HG03097 (cell line): ENCODE data around the gene PIAS2.
"Not testable (repeated sequence)": the region's sequence is repeated elsewhere in the genome, so short reads cannot be mapped to it uniquely, and the experiment has no call there.

Experiments used
- ATAC-seq: cut with Tn5 transposase; IDR thresholded peaks from one replicate; pipeline ENCODE4 v1.9.1; 2021; ENCODE audit not compliant: unreplicated experiment, low FRiP score

PIAS2 gene

DNA sequence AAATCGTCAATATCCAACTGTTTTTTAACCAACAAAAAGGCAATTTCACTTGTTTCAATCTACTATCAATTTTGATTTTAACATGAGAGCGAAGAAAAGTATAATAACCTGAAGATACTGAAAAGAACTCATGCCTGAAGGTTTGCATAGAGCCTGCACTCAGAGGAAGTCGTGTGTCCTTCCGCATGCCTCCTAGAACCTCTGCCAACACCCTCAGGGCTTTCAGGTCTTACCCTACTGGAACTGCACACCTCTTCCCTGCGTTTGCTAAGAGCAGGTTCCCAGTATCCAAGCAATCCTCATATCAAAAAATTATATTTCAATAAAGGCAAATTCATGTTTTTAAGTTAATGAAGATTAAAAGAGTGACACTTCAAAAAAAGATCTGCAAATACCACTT lies 74.7 kb downstream of the PIAS2 start:
- no peak for ATAC-seq

DNA sequence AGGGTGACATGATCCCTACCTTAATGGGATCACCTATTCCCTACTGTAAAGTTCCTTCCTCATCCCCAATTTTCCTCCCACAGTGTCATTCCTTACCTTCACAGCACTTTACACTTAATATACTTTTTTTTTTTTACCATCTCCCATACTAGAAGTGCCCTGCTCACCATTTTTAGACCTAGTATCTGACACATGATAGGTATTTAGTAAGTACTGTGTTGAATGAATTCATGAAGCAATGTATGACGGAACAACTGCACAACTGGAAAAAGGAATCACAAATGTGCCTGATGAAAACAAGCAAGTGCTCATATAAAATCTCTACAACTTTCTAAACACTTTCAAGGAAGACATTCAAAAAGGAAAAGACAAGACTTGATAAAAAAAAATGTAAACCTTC lies 83.4 kb downstream of the PIAS2 start:
- no peak for ATAC-seq

DNA sequence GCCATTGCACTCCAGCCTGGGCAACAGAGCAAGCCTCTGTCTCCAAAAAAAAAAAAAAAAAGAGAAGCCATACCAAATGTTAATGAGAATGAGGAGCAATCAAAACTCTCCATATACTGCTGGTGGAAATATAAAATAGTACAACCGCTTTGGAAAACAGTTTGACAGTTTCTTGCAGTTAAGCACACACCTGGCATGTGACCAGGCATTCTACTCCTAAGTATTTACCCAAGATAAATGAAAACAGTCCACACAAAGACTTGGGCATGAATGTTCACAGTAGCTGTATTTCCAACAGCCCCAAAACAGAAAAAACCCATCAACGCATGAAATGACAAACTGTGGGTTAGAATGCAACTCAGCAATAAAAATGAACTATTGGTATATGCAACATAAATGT lies 84.5 kb downstream of the PIAS2 start:
- no peak for ATAC-seq

DNA sequence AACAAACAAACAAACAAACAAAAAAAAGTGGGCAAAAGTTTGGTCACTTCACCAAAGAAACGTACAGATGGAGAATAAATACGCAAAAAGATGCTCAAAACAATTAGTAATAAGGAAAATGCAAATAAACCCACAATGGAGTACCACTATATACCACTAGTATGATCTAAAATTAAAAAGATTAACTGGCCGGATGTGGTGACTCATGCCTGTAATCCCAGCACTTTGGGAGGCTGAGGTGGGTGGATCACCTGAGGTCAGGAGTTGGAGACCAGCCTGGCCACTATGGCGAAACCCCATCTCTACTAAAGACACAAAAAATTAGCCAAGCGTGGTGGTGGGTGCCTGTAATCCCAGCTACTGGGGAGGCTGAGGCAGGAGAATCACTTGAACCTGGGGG lies 84.9 kb downstream of the PIAS2 start:
- ATAC-seq = not testable (repeated sequence)

DNA sequence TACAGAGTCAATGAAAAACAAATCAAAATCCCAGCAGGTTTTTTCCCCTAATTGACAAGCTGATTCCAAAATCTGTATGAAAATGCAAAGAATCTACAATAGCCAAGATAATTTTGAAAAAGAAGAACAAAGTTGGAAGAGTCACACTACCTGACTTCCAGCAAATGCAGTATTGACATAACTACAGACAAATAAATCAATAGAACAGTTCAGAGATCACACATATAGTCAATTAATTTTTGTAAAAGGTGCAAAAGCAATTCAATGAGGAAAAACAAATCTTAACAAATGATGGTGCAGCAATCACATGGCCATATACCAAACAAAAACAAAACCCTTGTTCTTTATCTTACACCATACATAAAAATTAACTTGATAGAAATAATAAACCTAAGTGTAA lies 85.9 kb downstream of the PIAS2 start:
- ATAC-seq = no peak

DNA sequence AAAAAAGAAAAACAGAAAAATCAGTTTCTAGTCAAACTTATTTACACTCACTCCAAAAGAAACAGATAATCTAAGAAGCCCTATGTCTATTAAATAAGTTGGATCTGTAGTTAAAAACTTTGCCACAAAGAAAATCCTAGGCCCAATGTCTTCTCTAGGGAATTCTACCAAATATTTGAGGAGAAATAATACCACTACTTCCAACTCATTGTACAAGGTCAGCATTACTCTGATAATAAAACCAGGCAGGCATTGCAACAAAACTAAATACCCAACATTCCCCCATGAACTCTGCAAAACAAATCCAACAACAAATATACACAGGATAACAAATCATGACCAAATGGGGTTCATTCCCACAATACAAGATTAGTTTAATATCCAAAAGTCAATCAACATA lies 86.7 kb downstream of the PIAS2 start:
- no peak for ATAC-seq

DNA sequence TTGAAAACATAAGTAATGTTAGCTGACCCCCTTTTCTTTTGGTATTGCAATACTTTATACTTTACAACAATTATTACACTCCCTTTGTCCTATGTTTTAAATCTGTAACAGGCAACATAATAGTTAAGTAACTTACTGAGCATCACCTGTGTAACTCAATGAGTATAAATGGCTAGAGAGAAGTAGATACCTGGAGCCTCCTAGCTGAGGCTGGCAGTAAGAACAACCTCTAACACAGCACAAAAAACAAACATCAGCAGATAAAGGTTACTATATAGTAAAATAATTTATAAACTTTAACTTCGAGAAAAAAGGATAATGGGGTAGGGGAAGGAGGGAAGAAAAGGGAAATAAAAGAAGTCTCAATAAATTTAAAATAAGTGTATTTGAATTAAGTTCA lies 87.4 kb downstream of the PIAS2 start:
- no peak for ATAC-seq

DNA sequence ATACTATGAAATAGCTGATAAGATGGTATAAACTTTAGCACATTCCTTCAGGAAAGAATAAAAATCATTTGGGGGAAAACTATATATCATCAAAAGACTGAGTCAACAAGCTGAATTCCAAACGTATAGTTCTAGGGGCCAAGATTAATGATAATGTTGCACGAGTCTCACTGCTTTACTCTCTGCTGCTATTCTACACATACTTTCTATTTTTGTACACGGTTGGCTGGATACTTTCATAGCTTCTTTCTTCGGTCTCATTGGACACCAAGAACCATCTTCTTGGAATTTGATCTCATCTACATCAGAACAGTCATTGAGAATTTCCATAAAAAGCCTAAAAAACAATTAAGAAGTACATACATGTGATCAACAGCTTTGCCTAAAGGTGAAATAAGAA lies 87.8 kb downstream of the PIAS2 start:
- ATAC-seq = no peak

DNA sequence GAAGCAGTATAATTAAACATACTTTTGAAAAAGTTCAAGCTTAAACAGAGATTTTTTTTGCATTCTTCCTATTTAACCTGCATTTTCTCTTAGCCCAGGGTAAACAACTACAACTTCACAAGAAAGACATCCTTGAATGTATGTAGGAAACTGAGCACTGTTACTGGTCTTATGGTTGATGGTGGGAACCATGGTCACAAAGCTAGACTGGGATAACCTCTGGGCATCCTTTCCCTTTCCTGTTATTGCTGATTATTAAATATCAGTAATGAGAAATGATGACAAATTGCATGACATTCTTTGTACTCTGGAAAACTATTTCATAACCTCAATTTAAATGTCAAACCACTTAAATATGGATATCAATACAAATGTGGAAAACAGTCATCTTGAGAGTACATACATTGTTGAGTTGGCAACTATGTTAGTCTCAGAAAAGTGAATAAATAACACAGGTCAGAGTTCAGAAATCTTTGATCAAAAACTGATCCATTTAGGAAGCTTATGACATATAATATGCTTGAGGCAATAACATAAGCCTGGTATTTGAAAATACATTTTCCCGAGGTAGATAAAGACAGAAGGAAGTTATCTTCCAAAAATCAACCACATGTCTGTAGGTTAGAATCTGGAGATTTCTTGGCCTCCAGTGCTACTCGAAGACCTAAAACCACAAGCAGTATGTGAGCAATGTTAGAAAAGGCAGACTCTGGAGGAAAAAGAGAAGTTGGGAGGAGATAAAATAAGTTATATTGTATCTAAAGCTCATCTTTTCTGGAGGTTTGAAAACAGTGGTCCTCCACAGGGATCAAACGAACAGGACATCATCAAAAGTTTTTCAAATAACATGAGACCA lies 95.2 kb downstream of the PIAS2 start:
- ATAC-seq = no peak

DNA sequence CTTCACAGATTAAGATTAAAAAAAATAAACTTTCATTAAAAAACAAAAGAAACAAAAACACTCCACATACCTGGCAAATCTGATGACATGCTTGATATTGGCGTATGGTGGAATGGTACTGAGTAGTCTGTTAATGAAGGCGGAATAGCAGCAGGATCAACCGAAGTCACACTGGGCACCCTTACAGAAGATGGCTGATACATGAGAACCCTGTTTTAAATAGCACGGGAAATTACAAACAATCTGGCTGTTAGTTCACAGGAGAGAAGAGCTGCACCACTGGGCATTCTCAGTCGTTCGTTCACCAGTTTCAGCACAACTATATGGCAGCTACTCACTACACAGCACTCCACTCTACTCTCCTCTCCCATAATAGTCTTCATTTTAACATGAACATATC lies 96.4 kb downstream of the PIAS2 start:
- no peak for ATAC-seq

DNA sequence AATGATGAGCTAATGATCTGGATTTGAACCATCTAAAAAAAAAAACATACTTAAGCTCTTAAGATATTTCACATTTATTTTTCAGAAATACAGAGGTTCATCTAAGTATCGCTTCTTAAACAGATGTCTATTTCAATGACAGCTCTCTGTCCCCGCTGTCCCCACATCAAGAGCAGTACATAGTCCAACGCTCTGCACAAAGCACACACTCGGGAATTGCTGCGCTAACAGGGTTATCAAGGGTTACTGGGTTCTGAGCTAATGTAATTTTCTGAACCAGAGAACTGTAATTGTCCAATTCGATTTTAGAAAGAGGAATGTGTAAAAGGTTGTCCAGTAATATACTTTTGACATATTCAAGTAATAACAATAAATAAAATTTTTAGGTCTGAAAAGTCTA lies 101.6 kb downstream of the PIAS2 start:
- ATAC-seq = no peak

DNA sequence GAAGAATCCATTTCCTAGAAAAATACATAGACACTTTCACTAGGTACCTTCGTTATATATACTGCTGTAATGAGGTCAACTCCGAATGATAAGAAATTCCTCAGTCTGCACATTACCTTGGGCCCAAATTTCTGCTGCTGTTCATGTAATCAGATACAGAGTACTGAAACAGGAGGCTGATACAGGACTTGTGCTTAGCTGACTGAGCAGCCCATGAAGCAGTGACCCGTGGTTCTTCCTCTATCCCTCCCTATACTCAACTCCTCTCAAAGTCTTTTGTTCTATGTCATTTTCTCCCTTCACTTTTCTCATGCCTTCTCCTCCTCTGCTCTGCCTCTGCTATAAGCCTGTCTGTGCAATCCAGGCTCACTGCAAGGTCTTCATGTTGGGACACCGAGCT lies 102.9 kb downstream of the PIAS2 start:
- ATAC-seq = no peak

DNA sequence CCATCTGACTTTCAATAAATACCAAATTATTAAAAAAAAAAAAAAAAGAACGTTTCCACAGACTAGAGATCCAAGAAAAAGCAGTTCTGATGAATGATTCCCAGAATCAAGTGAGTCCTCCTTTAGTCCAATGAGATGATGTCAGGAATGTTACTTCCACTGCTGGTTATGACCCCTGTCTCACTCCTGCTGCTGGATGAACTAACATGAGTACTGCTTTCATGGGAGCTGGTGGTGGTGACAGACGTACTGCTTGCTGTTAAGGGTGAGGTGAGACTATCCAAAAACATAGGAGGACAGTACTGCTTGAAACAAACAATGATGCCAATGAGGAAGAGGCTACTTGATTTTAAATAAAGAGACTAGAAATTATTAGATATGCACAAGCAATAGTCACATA lies 105.0 kb downstream of the PIAS2 start:
- no peak for ATAC-seq

DNA sequence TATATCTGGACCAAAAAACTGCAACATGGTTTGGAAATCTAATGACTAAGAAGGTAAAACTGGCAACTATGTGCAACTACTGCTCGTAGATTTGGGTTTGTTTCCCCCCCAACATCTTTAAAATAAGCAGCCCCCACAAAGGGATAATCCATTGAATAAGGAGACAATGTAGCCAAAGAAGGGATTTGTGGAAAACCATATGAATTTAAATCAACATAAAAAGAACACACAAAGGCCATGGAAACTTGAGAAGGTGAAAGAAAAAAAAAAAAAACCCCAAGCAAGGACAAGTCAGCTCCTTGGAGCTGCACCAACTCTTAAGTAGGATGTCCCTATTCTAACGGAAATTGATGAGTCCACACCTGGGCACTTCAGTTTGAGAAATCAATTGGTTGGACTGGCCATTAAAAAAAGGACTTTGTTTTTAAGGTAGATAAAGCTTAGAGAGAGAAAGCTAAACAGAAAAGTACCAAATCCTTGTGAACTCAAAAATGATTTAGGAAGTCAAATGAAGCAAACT lies 106.8 kb downstream of the PIAS2 start:
- ATAC-seq = no peak

DNA sequence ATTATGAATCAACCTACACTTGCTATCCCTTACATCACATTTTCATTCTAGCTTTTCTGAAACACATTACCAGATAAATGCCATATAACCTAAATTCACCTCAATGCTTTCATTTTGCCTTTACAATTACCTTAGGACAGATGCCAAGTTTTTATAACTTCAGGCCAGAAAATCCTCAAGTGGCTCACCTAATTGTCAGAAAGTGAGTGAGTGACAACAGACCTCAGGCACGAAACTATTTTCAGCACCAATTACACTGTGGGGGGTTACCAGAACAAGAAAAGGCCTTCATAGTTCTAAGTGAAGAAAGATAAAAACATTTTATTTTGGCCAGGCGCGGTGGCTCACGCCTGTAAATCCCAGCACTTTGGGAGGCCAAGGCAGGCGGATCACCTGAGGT lies 108.2 kb downstream of the PIAS2 start:
- no peak for ATAC-seq

DNA sequence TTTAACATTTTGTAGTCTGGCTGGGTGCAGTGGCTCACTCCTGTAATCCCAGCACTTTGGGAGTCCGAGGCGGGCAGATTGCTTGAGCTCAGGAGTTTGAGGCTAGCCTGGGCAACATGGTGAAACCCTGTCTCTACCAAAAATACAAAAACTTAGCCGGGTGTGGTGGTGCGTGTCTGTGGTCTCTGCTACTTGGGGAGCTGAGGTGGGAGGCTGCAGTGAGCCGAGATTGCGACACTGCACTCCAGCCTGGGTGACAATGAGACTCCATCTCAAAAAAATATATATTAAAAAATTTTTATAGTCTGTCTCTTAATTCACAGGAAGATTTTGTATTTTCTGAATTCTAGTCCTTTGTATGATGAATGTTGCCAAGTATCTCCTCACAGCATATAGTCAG lies 121.4 kb downstream of the PIAS2 start:
- ATAC-seq = not testable (repeated sequence)

DNA sequence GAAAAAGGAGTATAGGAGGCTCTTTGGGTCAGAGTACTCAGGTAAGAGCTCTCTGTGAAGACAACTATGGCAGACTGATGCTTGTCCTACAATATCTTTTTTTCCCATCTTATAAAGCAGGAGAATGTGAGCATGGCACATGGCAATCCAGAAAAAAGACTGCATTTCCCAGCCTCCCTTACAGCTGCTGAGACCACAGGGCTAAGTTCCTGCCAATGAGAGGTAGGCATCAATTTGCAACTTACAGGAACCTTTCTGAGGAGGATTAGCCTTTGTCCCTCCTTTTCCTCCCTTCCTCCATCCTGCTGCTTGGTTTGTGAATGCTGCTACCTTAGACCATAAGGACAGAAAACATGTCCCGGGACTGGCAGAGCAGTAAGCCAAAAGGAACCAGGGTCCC lies 122.7 kb downstream of the PIAS2 start:
- ATAC-seq = no peak

DNA sequence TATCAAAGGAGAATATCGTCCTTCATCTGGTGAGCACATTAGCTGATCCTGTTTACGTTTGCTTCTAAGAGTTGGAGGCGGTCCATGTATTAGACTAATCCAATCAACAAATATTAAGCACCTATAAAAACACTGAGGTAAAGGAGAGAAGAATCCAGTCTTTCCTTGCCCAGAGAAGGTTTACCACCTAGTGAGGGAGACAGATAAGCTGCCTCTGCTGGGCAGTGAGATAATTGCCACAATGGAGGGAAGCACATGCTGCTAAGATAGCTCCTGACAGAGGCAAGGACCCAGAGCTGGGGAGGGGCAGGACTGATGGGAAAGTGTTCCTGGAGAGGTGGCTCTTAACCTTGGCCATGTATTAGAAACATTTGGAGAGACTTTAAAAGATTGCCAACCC lies 123.7 kb downstream of the PIAS2 start:
- no peak for ATAC-seq

DNA sequence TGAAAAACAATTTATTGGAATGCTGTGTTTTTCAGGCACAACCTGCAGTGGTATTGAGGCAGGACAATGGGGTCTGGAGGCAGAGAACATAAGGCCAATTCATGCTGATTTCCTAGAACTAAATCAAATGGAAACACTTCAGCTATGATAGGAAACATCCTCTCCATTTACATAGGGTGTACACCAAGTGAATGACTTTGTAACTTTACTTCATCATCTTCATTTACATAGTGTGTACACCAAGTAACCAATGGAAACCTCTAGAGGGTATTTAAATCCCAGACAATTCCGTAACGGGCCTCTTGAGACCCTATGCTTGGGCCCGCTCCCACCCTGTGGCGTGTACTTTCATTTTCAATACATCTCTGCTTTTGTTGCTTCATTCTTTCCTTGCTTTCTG lies 128.2 kb downstream of the PIAS2 start:
- ATAC-seq = no peak

DNA sequence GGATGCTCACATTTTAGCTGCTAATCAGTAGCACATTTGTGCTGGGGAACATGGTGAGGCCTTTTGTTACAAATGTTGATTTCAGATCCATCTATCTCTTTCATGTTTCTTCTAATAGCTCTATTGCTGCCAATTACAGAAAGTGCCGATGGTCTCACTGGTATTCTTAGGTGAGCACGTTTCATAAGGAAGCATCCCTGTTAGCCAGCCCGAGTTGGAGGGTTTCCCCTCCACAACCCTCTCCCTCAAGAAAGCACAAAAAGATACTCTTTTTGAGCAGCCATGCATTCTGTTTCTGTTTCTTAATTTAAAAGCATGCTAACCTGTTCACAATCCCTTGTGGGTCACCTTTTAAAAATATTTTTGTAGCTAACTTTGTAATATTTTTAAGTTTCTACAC lies 129.6 kb downstream of the PIAS2 start:
- ATAC-seq = no peak

DNA sequence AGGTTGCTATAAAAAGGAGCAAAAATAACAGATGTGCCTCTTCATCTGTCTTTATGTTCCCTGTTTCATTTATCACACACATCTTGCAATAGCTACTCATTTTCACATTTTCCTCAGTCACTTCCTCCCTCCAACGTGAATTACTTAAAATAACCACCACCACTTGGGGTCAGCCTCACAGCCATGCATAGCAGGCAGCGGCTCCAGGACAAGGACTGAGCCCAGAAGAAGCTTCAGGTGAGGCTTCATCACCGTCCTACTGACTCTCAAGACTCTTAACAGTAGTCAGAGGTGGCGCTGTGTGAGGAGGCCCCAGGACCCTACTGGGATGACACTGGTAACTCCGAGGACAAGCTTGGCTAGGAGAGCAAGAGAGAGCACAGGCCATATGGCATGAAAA lies 144.9 kb downstream of the PIAS2 start:
- ATAC-seq = no peak

DNA sequence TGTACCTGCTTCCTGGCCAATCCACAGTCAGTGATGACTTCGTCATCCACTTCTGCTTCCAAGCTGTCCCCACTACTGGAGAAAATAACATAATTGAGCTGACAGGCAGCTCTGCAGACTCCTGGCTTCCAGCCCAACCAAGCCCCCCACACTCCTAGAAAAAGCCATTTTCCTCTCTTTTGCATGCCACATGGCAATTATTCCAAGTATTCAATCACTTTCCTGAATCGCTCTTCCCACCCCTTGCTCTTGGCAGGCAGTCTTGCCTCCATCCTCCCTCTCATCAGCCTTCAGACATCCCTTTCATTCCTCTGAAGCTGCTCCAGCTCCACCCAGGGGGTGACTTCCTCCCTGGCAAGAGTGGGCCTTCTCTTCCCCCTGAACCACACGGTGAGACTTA lies 146.2 kb downstream of the PIAS2 start:
- ATAC-seq = no peak

DNA sequence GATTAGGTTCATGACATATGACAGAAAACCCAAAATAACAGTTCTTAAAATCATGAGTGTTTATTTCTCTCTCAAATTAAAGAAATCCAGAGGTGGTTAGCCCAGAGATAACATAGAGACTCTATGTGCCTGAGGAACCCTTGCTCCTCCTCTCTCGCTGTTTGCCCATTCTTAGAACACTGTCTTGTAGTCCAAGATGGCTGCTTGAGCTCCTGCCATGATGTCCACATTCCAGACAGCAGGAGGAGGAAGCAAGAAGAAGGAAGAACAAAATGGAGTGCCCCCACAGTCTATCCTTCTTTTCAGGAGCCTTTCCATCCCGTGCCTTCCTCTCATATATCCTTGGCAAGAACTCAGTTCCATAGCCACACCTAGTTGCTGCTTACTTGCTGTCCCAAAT lies 146.6 kb downstream of the PIAS2 start:
- no peak for ATAC-seq
